Neural crest cell (in vitro differentiated cells): Measurements from ENCODE around the gene BID. TPM values are rescaled to one million over a fixed set of nuclear protein-coding genes. Genes with fewer than 3 reads are reported as not detected.

Experiments used
- DNase-seq: peaks from one replicate; pipeline ENCODE4 v3.0.0; 2021; ENCODE audit warnings: low read depth, mixed read lengths, low spot score
- H3K27ac Mint-ChIP-seq: one replicate; pipeline ENCODE4 v1.8.0; 2021; ENCODE audit warnings: mild to moderate bottlenecking, mixed read lengths; ENCODE audit not compliant: unreplicated experiment
- H3K27me3 Mint-ChIP-seq: 2 replicates; pipeline ENCODE4 v1.8.0; 2021; ENCODE audit warnings: low read depth, mild to moderate bottlenecking, mixed read lengths
- H3K36me3 Mint-ChIP-seq: 2 replicates; pipeline ENCODE4 v1.8.0; 2021; ENCODE audit warnings: low read depth, mild to moderate bottlenecking, mixed read lengths
- H3K4me1 Mint-ChIP-seq: 2 replicates; pipeline ENCODE4 v1.8.0; 2021; ENCODE audit warnings: mixed read lengths
- H3K4me3 Mint-ChIP-seq: one replicate; pipeline ENCODE4 v1.8.0; 2021; ENCODE audit warnings: mild to moderate bottlenecking, mixed read lengths
- H3K9me3 Mint-ChIP-seq: 2 replicates; pipeline ENCODE4 v1.8.0; 2021; ENCODE audit warnings: mixed read lengths
- total RNA-seq: library from RNA; stranded (reverse); gene quantifications from 2 replicates; pipeline ENCODE4 v1.2.1, GENCODE V29; 2021
- TF ChIP-seq, protein P1 (sequence below): fragments of 200-600 bp; sonication (generic); conservative IDR thresholded peaks from 2 replicates; pipeline ENCODE4 v1.5.0; 2021; ENCODE audit warnings: antibody characterized with exemption, mild to moderate bottlenecking

The BID gene
- total RNA-seq, 1 donor from 2014 or later = 26.5 TPM

DNA sequence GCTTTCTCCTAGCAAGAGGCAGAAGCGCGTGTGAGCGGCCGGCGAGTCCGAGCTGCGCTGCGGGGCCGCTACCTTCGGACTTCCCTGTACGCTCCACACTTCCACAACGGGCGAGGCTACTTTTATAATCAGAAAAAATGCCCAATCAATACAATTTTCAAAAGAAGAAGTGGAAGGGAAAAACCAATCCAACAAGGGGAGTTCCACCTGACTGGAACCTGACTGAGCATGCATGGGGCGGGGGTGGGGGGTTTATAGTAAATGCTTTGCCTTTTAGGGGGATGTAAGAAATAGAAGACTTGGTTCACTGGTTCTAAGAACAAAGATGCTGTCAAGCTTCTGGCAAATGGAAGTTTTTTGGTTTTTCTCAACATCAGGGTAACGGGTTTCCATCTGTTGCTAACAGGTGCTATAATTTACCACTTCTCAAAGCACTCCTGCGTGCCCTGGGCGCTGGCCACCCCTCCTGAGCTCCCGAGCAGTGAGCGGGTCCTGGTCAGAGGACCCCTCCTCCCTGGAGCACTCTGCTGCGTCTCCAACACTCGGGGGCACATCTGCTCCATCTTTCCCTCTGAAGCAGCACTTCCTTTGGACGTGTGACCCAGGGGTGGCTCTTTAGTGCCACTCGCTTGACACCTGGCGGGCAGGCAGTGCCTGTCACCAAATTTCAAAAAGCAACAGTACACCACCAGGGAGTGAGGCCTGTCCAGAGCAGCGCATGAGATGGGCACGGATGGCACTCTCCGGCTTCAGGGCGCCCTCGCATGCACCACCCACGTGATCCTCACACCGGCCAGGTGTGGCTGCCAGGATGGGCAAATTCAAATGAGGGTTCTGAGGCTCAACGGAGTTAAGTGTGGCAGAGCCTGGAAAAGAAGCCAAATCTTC is 21.6 kb upstream of the BID start:
- TF ChIP-seq, protein P1, sequence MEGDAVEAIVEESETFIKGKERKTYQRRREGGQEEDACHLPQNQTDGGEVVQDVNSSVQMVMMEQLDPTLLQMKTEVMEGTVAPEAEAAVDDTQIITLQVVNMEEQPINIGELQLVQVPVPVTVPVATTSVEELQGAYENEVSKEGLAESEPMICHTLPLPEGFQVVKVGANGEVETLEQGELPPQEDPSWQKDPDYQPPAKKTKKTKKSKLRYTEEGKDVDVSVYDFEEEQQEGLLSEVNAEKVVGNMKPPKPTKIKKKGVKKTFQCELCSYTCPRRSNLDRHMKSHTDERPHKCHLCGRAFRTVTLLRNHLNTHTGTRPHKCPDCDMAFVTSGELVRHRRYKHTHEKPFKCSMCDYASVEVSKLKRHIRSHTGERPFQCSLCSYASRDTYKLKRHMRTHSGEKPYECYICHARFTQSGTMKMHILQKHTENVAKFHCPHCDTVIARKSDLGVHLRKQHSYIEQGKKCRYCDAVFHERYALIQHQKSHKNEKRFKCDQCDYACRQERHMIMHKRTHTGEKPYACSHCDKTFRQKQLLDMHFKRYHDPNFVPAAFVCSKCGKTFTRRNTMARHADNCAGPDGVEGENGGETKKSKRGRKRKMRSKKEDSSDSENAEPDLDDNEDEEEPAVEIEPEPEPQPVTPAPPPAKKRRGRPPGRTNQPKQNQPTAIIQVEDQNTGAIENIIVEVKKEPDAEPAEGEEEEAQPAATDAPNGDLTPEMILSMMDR = no peak

DNA sequence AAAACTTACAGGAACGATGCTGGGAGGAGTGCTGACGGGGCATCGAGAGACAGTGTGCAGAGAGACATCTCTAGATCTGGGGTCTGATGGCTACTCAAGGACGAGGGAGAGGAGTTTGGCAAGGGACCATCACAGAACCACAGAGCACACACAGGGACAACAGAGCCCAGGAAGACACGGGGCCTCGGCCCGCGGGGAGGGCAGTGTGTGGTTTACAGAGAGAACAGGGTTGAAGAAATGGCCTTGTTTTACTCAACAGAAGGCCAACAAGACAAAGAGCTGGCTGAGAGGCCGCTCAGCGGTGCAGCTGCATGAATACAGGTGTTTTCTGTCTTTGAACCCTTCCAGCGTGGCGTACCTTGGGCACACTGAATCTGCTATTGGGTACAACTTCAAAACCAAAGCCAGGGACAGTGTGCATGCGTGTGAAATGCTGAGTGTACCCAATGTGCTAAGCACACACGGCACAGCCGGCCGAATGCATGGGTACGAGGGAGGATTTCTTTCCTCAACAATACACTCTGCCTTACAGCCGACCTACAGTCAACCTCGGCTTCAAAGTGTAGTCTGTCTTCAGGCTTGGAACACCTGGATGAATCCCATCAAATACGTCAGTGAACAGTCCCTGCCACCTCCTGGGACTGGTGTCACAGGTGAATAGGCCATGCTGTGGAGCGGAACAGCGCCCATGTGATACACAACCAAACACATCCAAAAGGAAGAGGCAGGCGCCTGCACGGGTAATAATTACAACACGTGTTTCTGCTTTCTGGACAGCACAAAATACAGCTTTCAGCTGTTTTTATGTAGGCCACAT is 20.7 kb upstream of the BID start:
- peaks cover 2% of the 10 kb centered on the region for H3K36me3 Mint-ChIP-seq

More for the DNA sequence above, 21.6 kb upstream of the BID start:
- Mint-ChIP-seq H3K27ac (no peak overlapping the region), H3K4me3 (no peak overlapping the region), H3K27me3 (no peaks in the 10 kb centered on the region), H3K4me1 (peaks cover 11% of the 10 kb centered on the region), H3K36me3 (peaks cover 2% of the 10 kb centered on the region), H3K9me3 (no peaks in the 10 kb centered on the region)
- DNase-seq = no peak

DNA sequence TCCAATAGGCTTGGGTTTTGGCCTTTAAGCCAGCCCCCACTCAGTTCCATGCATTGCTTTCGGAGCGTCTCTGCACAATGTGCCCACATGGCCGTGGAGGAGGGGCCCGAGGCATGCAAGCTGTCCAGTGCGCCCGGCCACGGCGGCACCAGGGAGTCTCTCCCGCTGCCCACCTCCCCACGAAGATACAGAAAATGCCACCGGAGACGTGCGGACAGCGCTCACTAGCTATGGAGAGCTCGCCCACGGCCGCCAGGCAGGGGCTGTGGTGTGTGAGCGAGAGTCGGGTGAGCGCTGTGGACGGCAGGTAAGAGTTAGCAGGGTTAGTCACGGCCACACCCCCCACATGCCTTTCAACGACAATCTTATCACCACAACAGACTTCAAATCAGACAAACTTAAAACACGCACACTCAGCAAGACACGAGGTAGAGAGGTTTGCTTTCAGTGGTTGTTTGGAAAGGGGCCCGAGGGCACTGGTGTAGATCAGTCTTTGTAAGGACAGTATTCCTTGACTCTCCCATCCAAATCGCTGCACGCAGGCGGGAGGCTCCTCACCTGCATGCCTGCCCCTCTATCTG is 18.7 kb upstream of the BID start:
- peak overlapping the region; percentile 17 for H3K27ac Mint-ChIP-seq
- DNase-seq = no peak
- H3K27me3 Mint-ChIP-seq = no peaks in the 10 kb centered on the region
- H3K9me3 Mint-ChIP-seq = no peaks in the 10 kb centered on the region
- H3K4me3 Mint-ChIP-seq = no peak overlapping the region
- H3K36me3 Mint-ChIP-seq = peaks cover 2% of the 10 kb centered on the region
- TF ChIP-seq, protein P1 = no peak
- H3K4me1 Mint-ChIP-seq = peaks cover 6% of the 10 kb centered on the region

More for the DNA sequence above, 20.7 kb upstream of the BID start:
- Mint-ChIP-seq H3K27ac (no peak overlapping the region), H3K27me3 (no peaks in the 10 kb centered on the region), H3K4me3 (no peak overlapping the region), H3K4me1 (peaks cover 8% of the 10 kb centered on the region), H3K9me3 (no peaks in the 10 kb centered on the region)
- no peak for DNase-seq
- TF ChIP-seq, protein P1 = no peak

DNA sequence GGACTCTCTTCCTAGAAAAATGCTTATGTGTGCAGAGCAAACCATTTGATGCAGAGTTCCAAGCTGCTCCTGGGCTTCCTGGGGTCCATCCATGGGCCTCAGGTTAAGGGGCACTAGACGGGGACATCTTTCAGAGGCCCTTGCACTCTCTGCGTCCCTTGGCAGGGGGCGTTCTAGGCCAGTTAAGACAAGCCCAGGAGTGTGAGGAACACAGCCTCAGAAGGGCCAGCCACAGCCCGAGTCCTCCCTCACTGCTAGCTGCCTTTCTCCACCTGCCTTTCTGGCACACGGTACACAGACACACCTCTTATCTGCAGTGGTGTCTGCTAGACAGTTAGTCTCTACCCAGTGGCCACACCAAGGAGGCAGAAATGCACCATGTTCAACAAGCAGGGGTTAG is 18.0 kb upstream of the BID start:
- H3K4me1 Mint-ChIP-seq = peaks cover 11% of the 10 kb centered on the region
- peak overlapping the region; percentile 43 for H3K27ac Mint-ChIP-seq
- H3K27me3 Mint-ChIP-seq = no peaks in the 10 kb centered on the region
- H3K36me3 Mint-ChIP-seq = peaks cover 2% of the 10 kb centered on the region
- TF ChIP-seq, protein P1 = no peak
- H3K4me3 Mint-ChIP-seq = no peak overlapping the region
- no peaks in the 10 kb centered on the region for H3K9me3 Mint-ChIP-seq
- no peak for DNase-seq

DNA sequence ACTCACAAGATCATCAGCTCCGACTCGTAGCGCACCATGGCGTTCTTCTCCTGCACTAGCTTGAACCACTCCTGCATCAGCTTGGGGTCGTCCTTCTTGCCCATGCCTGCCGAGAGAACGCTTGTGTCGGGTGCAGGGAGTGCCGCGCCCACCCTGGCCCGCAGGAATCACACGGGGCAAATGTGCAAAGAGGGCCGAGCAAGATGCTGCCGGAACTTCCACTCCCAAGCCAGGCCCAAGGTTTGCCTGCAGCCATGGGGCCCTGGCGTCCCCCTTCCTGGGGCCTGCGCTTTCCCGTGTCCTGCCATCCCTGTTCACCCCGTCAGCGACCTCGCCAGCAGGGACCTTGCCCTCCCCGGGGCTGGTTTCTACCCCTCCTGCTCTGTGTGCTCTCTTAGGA is 16.9 kb upstream of the BID start:
- Mint-ChIP-seq H3K36me3 (peaks cover 2% of the 10 kb centered on the region), H3K27me3 (no peaks in the 10 kb centered on the region), H3K4me1 (peaks cover 21% of the 10 kb centered on the region), H3K4me3 (no peak overlapping the region), H3K27ac (no peak overlapping the region), H3K9me3 (no peaks in the 10 kb centered on the region)
- TF ChIP-seq, protein P1 = no peak
- DNase-seq = no peak
